T-cell (primary cell): Measurements from ENCODE around the gene PRDM16. TPM values are rescaled to one million over a fixed set of nuclear protein-coding genes. Genes with fewer than 3 reads are reported as not detected.
A peak's percentile ranks its signal among the peaks of the same experiment; 100 is the strongest.

Experiments used
- ATAC-seq, 4 experiments: fragments of 200-7000 bp in 3 of 4; fragments of 150-1000 bp in 1 of 4; cut with Tn5 transposase; replicated peaks in 1 of 4; 1 replicate in 3 of 4; 2 replicates in 1 of 4; pipeline ENCODE4 v1.10.0; 2021; ENCODE audit warnings: moderate library complexity in 3 of 4, mild to moderate bottlenecking in 2 of 4, moderate number of reproducible peaks in 1 of 4
- CTCF ChIA-PET, 2 donors: fragments of 300-600 bp; sonication (Branson Sonifier 250); formaldehyde crosslinking; loops; one replicate each; lab custom pipeline; 2022; ENCODE audit warnings: antibody characterized with exemption in 2 of 2; lab: Charles Lee
- POLR2A ChIA-PET, 2 donors: fragments of 300-600 bp; sonication (Branson Sonifier 250); formaldehyde crosslinking; loops; one replicate each; lab custom pipeline; 2022; ENCODE audit warnings: antibody characterized with exemption in 2 of 2; lab: Charles Lee
- DNase-seq, 35 experiments: peaks; one replicate each; pipeline versions ENCODE4 v3.0.0 to v3.0.0-alpha.2; 2013 to 2023
- H3K27ac ChIP-seq: one replicate; pipeline ENCODE4 v1.5.1; 2013; ENCODE audit warnings: low read length
- H3K27me3 ChIP-seq, 2 experiments: replicated peaks in 1 of 2; 1 replicate in 1 of 2; 2 replicates in 1 of 2; pipeline versions ENCODE4 v1.6.1 to v1.7.0; 2013; ENCODE audit warnings: low read length in 1 of 2, mixed read lengths in 1 of 2; ENCODE audit not compliant: control insufficient read depth in 2 of 2, insufficient read depth in 2 of 2; ENCODE audit errors: extremely low read depth in 1 of 2
- H3K36me3 ChIP-seq, 2 donors: 1 replicate in 1 of 2; 2 replicates in 1 of 2; pipeline versions ENCODE4 v1.6.1 to v1.7.0; 2013; ENCODE audit warnings: low read length in 1 of 2; ENCODE audit not compliant: control insufficient read depth in 2 of 2, insufficient read depth in 1 of 2; ENCODE audit errors: extremely low read depth in 1 of 2
- H3K4me1 ChIP-seq, 2 experiments: 1 replicate in 1 of 2; 2 replicates in 1 of 2; pipeline versions ENCODE4 v1.6.1 to v1.7.0; 2013; ENCODE audit warnings: low read length in 2 of 2, mixed read lengths in 1 of 2; ENCODE audit not compliant: insufficient read depth in 2 of 2, control insufficient read depth in 1 of 2; ENCODE audit errors: extremely low read depth in 1 of 2
- H3K4me3 ChIP-seq, 2 donors: 1 replicate in 1 of 2; 2 replicates in 1 of 2; pipeline versions ENCODE4 v1.5.1 to v1.7.0; 2013; ENCODE audit warnings: mild to moderate bottlenecking in 2 of 2, low read length in 1 of 2, moderate library complexity in 1 of 2; ENCODE audit not compliant: control insufficient read depth in 1 of 2; ENCODE audit errors: extremely low read depth in 1 of 2
- H3K9me3 ChIP-seq: 2 replicates; pipeline ENCODE4 v1.7.0; 2013
- H3K27ac Mint-ChIP-seq, 2 donors: one replicate each; pipeline ENCODE4 v1.8.0; 2020 to 2021; ENCODE audit warnings: mild to moderate bottlenecking in 2 of 2, mixed read lengths in 2 of 2
- H3K27me3 Mint-ChIP-seq, 2 donors: one replicate each; pipeline ENCODE4 v1.8.0; 2021 to 2022; ENCODE audit warnings: mixed read lengths in 2 of 2
- H3K36me3 Mint-ChIP-seq: one replicate; pipeline ENCODE4 v1.8.0; 2021; ENCODE audit warnings: mixed read lengths
- H3K4me1 Mint-ChIP-seq, 3 donors: one replicate each; pipeline ENCODE4 v1.8.0; 2020 to 2022; ENCODE audit warnings: mixed read lengths in 3 of 3, mild to moderate bottlenecking in 1 of 3
- H3K4me3 Mint-ChIP-seq, 3 donors: one replicate each; pipeline ENCODE4 v1.8.0; 2020 to 2022; ENCODE audit warnings: mild to moderate bottlenecking in 3 of 3, mixed read lengths in 3 of 3, moderate library complexity in 3 of 3
- H3K9me3 Mint-ChIP-seq, 3 donors: one replicate each; pipeline ENCODE4 v1.8.0; 2020 to 2022; ENCODE audit warnings: mixed read lengths in 3 of 3
- WGBS: methylation state at CpG from one replicate; pipeline ENCODE4 v1.1.5; 2013; ENCODE audit warnings: missing lambda C conversion rate; ENCODE audit not compliant: insufficient coverage; 5-methylcytosine and 5-hydroxymethylcytosine counted together
- total RNA-seq, 35 experiments: library from RNA in 6 of 35; stranded (reverse) in 6 of 35; fragments of 120-200 nt in 1 of 35; gene quantifications; one replicate each; pipeline versions ENCODE4 v1.2.1 to v1.2.4 and lab custom pipeline; 2013 to 2026

The PRDM16 gene
- total RNA-seq, 5 donors from 2014 or later (not counting 1 experiment from before 2014, with no cell fraction given): 0.15 to 0.70 (median 0.24) TPM; not detected in 1

DNA sequence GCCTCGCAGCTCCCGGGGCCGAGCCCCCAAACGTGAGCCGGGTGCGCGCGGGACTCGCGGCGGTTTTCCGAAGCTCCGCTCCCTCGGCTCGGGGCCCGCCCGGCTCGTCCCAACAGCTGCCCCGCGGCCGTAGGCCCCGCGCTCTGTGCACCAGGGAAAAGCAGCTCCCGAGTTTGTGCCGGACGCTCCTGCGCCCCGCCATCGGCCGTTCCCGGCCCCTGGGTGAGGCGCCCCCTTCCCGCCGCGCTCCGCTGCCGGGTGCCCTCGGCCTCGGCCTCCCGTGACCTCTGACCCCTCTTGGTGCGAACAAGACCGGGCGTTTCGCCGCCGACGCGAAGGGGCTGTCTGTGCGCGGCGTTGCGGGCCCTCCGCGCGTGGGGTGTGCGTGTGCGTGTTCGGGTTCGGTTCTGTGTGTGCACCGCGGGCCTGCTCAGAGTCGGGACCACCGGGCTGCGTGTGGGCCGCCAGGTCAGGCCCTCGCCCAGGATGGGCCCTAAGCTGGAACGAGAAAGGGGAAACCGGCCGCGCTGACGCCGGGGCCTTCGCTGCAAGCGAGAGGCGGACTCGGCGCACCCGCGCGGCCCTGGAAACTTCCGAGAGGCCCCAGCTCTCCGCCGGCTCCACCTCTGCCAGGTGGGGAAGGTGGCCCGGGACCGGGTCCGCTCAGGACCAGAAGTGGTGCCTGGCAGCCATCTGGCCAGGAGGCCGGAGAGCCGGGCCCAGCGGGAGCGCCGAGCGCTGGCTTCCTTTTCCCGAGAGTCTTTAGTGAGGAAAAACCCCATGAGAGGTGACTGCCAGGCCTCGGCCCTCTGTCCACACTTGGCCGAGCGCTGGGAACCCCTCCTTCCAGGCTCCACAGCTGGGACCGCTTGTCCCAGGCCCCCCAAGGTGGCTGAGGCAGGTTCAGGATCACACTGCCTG, 1.9 kb downstream of the PRDM16 start:
- Histone ChIP-seq H3K4me1 (peaks cover 4 to 10% of the 10 kb centered on the region in 2 experiments), H3K27ac (no peak overlapping the region), H3K36me3 (no peaks in the 10 kb centered on the region), H3K27me3 (peaks cover 0 to 76% of the 10 kb centered on the region in 2 experiments), H3K9me3 (no peaks in the 10 kb centered on the region), H3K4me3 (no peak overlapping the region)
- Mint-ChIP-seq H3K36me3 (no peaks in the 10 kb centered on the region), H3K4me3 (peak overlapping the region; percentile 27 to 44 (median 34)), H3K27me3 (peaks cover 3 to 50% of the 10 kb centered on the region in 2 donors), H3K9me3 (no peaks in the 10 kb centered on the region), H3K4me1 (peaks cover 0 to 5% (median 4%) of the 10 kb centered on the region in 3 donors), H3K27ac (no peak overlapping the region)
- CTCF ChIA-PET: no interaction called here
- POLR2A ChIA-PET: no interaction called here
- DNase-seq (no peak), ATAC-seq (no peak)
- 10% methylated on average over 92 of the region's 97 CpGs for WGBS

DNA sequence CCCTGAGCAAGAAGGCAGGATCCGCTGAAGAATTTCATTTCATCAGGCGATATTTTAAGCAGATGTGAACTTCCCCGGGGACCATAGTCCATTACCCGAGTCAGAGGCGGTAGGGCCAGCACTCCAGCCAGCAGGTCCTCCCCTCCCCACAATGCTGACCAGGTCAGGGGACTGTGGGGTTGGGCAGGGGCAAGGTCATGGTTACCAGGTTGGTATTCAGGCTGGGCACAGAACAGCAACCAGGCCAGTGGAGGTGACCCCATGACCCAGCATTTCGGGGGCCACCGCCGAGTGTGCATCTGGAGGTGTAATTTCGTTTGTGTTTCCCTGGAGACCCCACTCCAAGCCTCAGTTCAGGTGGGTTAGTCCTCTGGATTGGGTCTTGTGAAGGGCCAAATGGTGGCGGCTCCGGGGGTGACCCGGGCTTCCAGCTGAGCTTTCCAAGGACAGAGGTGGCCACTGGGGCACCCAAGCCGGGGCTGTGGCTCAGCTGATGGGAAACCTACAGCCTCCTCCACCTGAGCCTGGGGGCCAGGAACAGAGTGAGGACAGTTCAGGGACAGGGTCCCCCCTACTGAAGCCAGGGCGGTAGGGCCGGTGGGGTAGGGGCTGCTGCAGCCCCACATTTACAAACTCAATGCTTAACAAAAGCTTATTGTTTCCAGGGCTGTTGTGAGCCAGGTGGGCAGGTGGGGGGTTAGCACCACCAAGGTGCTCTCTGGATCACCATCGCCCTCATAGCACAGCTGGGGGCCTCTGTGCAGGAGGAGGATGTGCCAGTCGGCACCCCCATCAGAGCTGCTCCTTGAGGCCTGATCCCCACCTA, 2.8 kb downstream of the PRDM16 start:
- ATAC-seq: no peak
- Histone ChIP-seq H3K4me3 (no peak overlapping the region), H3K4me1 (peaks cover 4 to 10% of the 10 kb centered on the region in 2 experiments), H3K36me3 (no peaks in the 10 kb centered on the region), H3K9me3 (no peaks in the 10 kb centered on the region), H3K27ac (no peak overlapping the region), H3K27me3 (peaks cover 0 to 75% of the 10 kb centered on the region in 2 experiments)
- Mint-ChIP-seq H3K36me3 (no peaks in the 10 kb centered on the region), H3K27me3 (peaks cover 8 to 49% of the 10 kb centered on the region in 2 donors), H3K9me3 (no peaks in the 10 kb centered on the region), H3K4me3 (peak overlapping the region; percentile 6 to 44 (median 27)), H3K4me1 (peaks cover 0 to 5% (median 4%) of the 10 kb centered on the region in 3 donors), H3K27ac (no peak overlapping the region)
- no peak for DNase-seq
- POLR2A ChIA-PET: no interaction called here
- 81% methylated on average over 8 of the region's 17 CpGs for WGBS
- CTCF ChIA-PET: no interaction called here

DNA sequence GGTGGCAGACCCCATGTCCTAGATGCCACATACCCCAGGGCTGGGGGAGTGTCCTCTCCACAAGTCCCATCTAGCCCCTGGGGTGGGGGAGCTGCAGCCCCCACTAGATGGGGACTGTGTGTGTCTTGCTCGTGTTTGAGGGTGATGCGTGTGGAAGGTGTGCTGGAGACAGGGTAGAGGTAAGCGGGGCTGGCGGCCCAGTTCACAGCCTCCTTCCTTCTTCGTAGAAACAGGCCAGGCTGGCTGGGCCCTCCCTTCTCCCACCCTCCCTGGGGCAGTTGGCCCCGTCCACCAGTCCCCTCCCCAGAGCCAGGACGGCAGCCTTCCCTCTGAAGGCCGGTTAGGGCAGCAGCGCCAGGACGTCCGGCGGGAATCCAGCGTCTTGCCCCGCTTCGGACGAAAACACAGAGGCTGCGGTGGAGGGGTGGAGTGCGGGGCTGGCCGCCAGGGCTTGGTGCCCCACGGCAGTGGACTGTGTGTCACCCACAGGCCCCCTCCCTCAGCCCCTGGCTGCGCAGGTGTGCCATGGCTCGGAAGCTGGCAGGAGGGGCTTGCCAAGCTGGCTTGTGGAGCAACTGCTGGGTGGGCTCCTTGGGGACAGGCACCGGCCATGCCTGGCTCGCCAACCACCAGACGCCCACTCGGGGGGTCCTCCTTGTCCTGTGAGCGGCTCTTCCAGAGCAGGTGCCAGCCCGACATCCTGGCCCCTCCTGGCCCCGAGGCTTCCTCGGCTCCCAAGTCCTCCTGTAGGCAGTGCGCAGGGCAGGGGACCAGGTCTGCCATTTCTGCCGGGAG, 3.6 kb downstream of the PRDM16 start:
- Mint-ChIP-seq H3K4me3 (no peak overlapping the region), H3K27me3 (peaks cover 8 to 45% of the 10 kb centered on the region in 2 donors), H3K9me3 (no peaks in the 10 kb centered on the region), H3K36me3 (no peaks in the 10 kb centered on the region), H3K4me1 (peaks cover 0 to 5% (median 4%) of the 10 kb centered on the region in 3 donors), H3K27ac (no peak overlapping the region)
- no peaks in the 10 kb centered on the region for H3K9me3 ChIP-seq
- no peak overlapping the region for H3K27ac ChIP-seq
- no peaks in the 10 kb centered on the region for H3K36me3 ChIP-seq
- peaks cover 0 to 75% of the 10 kb centered on the region in 2 experiments for H3K27me3 ChIP-seq
- ATAC-seq: no peak
- peaks cover 4 to 10% of the 10 kb centered on the region in 2 experiments for H3K4me1 ChIP-seq
- DNase-seq: no peak
- CTCF ChIA-PET: no interaction called here
- H3K4me3 ChIP-seq: no peak overlapping the region
- 36% methylated on average over 27 of the region's 32 CpGs for WGBS
- POLR2A ChIA-PET: no interaction called here

DNA sequence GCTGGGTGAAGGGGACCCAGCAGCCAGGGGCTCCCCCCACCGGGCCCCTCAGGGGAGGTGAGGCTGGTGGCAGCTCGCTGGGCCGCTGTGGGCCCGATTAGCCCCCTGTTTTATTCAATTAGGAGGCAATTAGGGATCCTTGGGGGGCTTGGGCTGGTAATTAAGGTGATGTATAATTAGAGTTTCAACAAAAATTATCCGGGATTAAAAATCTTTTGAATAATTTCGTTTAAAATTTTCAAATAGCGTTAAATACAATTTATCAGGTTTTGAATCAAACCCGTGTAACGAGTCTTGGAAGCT, 4.1 kb downstream of the PRDM16 start:
- Histone ChIP-seq H3K4me1 (peaks cover 2 to 10% of the 10 kb centered on the region in 2 experiments), H3K4me3 (no peak overlapping the region), H3K9me3 (no peaks in the 10 kb centered on the region), H3K27ac (no peak overlapping the region), H3K27me3 (peaks cover 0 to 77% of the 10 kb centered on the region in 2 experiments), H3K36me3 (no peaks in the 10 kb centered on the region)
- no peak overlapping the region for H3K27ac Mint-ChIP-seq
- no peak overlapping the region for H3K4me3 Mint-ChIP-seq
- CTCF ChIA-PET: no interaction called here
- H3K9me3 Mint-ChIP-seq: no peaks in the 10 kb centered on the region
- 9% methylated on average over 5 of the region's 9 CpGs for WGBS
- peaks cover 8 to 46% of the 10 kb centered on the region in 2 donors for H3K27me3 Mint-ChIP-seq
- DNase-seq: no peak
- H3K4me1 Mint-ChIP-seq: peaks cover 0 to 5% (median 4%) of the 10 kb centered on the region in 3 donors
- ATAC-seq: no peak
- POLR2A ChIA-PET: no interaction called here
- no peaks in the 10 kb centered on the region for H3K36me3 Mint-ChIP-seq

DNA sequence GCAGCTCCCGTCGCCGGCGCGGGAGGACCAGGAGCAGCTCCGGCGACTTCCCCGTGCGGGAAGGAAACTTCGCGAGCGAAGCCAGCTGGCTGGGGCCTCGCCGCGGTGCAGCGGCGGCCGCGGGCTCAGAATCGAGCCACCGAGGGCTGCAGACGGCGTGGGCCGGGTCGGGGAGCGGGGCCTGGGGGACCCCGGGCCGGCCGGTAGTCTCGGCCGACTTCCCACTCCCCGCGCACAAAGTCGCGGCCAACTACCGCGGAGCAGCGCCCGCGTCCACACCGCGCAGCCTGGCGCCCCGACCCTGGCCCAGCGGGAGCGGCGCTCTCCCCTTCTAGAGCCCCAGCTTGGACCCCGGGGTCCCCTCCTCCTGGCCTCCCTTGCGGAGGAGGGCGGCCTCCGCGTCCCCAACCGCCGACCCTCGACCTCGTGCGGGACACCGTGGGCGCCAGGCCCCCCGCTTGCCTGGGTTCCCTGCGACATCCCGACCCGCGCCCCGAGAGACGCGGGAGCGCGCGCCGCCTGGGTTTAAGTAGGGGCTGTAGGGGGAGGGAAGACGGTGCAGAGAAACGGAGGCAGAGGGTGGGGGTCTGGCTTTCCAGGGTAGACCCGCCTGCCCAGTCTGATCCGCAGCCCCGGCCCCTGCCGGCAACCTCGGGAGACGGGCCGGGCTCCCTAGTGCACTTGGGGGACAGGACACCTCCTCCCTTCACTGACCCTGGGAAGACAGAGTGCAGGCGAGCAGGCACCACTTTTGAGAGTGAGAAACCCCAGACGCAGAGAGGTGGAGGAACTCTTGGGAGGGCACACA, 4.7 kb downstream of the PRDM16 start:
- Mint-ChIP-seq H3K36me3 (no peaks in the 10 kb centered on the region), H3K27me3 (peaks cover 8 to 50% of the 10 kb centered on the region in 2 donors), H3K4me1 (peaks cover under 1 to 4% (median 3%) of the 10 kb centered on the region in 3 donors), H3K9me3 (no peaks in the 10 kb centered on the region), H3K4me3 (no peak overlapping the region), H3K27ac (no peak overlapping the region)
- peaks cover 0 to 10% of the 10 kb centered on the region in 2 experiments for H3K4me1 ChIP-seq
- no peak for ATAC-seq
- H3K27ac ChIP-seq: no peak overlapping the region
- H3K36me3 ChIP-seq: no peaks in the 10 kb centered on the region
- POLR2A ChIA-PET: no interaction called here
- DNase-seq: no peak
- CTCF ChIA-PET: no interaction called here
- H3K4me3 ChIP-seq: no peak overlapping the region
- H3K9me3 ChIP-seq: no peaks in the 10 kb centered on the region
- H3K27me3 ChIP-seq: peaks cover 0 to 75% of the 10 kb centered on the region in 2 experiments
- WGBS: 6% methylated on average over 54 of the region's 82 CpGs
